Neural crest cell (in vitro differentiated cells): ENCODE results near the gene AGPS. TPM values are rescaled to one million over a fixed set of nuclear protein-coding genes. Genes with fewer than 3 reads are reported as not detected.
"Not testable (repeated sequence)": the region's sequence is repeated elsewhere in the genome, so short reads cannot be mapped to it uniquely, and the experiment has no call there.

Source experiments
- DNase-seq: peaks from one replicate; pipeline ENCODE4 v3.0.0; 2021; ENCODE audit warnings: low read depth, mixed read lengths, low spot score
- H3K27ac Mint-ChIP-seq: one replicate; pipeline ENCODE4 v1.8.0; 2021; ENCODE audit warnings: mild to moderate bottlenecking, mixed read lengths; ENCODE audit not compliant: unreplicated experiment
- H3K27me3 Mint-ChIP-seq: 2 replicates; pipeline ENCODE4 v1.8.0; 2021; ENCODE audit warnings: low read depth, mild to moderate bottlenecking, mixed read lengths
- H3K36me3 Mint-ChIP-seq: 2 replicates; pipeline ENCODE4 v1.8.0; 2021; ENCODE audit warnings: low read depth, mild to moderate bottlenecking, mixed read lengths
- H3K4me1 Mint-ChIP-seq: 2 replicates; pipeline ENCODE4 v1.8.0; 2021; ENCODE audit warnings: mixed read lengths
- H3K4me3 Mint-ChIP-seq: one replicate; pipeline ENCODE4 v1.8.0; 2021; ENCODE audit warnings: mild to moderate bottlenecking, mixed read lengths
- H3K9me3 Mint-ChIP-seq: 2 replicates; pipeline ENCODE4 v1.8.0; 2021; ENCODE audit warnings: mixed read lengths
- CTCF ChIP-seq: fragments of 200-600 bp; sonication (generic); conservative IDR thresholded peaks from 2 replicates; pipeline ENCODE4 v1.5.0; 2021; ENCODE audit warnings: antibody characterized with exemption, mild to moderate bottlenecking
- total RNA-seq: library from RNA; stranded (reverse); gene quantifications from 2 replicates; pipeline ENCODE4 v1.2.1, GENCODE V29; 2021

The AGPS gene
- total RNA-seq, 1 donor from 2014 or later: 51.5 TPM

DNA sequence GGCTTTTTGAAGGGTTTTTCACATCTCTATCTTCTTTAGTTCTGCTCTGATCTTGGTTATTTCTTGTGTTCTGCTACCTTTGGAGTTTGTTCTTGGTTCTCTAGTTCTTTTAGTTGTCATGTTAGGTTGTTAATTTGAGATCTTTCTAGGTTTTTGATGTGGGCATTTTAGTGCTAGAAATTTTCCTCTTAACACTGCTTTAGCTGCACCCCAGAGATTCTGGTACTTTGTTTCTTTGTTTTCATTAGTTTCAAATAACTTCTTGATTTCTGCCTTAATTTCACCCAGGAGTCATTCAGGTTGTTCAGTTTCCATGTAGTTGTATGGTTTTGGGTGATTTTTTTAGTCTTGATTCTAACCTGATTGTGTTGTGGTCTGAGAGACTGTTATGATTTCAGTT is 34.7 kb downstream of the AGPS start:
- DNase-seq: no peak
- Mint-ChIP-seq H3K36me3 (peaks cover 68% of the 10 kb centered on the region), H3K4me1 (peaks cover 4% of the 10 kb centered on the region), H3K27ac (no peak overlapping the region), H3K9me3 (peaks cover 31% of the 10 kb centered on the region), H3K4me3 (no peak overlapping the region), H3K27me3 (no peaks in the 10 kb centered on the region)
- no peak for TF ChIP-seq CTCF

DNA sequence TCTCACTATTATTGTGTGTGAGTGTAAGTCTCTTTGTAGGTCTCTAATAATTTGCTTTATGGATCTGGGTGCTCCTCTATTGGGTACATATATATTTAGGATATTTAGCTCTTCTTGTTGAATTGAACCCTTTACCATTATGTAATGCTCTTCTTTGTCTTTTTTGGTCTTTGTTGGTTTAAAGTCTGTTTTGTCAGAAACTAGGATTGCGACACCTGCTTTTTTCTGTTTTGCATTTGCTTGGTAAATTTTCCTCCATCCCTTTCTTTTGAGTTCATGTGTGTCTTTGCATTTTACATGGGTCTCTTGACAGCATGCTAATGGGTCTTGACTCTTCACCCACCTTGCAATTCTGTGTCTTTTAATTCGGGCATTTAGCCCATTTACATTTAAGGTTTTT is 35.4 kb downstream of the AGPS start:
- Mint-ChIP-seq H3K9me3 (peaks cover 35% of the 10 kb centered on the region), H3K36me3 (peaks cover 73% of the 10 kb centered on the region)
- H3K4me1 Mint-ChIP-seq, DNase-seq, H3K27me3 Mint-ChIP-seq, H3K27ac Mint-ChIP-seq, H3K4me3 Mint-ChIP-seq: not testable (repeated sequence)

DNA sequence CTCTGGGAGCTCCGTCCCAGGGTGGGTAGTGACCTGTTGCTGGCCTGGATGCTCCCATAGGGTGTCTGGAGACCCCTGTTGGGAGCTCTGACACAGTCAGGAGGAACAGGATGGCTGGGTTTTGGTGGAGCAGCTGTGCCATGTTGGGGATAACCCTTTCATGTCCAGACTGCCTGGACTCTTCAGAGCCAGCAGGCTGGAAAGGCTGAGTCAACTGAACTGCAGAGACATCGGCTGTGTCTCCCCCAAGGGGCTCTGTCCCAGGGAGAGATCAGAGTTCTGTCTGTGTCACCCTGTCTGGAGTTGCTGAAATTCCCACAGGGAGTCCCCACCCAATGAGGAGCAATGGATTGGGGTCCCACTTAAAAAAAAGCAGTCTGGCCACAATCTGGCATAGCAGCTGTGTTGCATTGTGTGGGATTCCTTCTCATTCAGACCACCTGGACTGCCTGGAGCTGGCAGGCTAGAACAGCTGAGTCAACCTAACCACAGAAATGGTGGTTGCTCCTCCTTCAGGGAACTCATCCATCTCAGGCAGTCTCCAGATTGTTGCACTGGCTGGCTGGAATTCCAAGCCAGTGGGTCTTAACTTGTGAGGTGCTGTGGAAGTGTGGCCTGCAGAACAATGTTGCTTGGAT is 37.2 kb downstream of the AGPS start:
- TF ChIP-seq CTCF: no peak
- DNase-seq: no peak
- peaks cover 42% of the 10 kb centered on the region for H3K9me3 Mint-ChIP-seq
- peaks cover 4% of the 10 kb centered on the region for H3K4me1 Mint-ChIP-seq
- no peak overlapping the region for H3K27ac Mint-ChIP-seq
- H3K36me3 Mint-ChIP-seq: peaks cover 76% of the 10 kb centered on the region
- H3K4me3 Mint-ChIP-seq: no peak overlapping the region
- no peaks in the 10 kb centered on the region for H3K27me3 Mint-ChIP-seq

GRCh38 chr2:177430411-177430810 is 37.8 kb downstream of the AGPS start:
- Mint-ChIP-seq H3K4me3 (no peak overlapping the region), H3K4me1 (peaks cover 4% of the 10 kb centered on the region), H3K9me3 (peaks cover 42% of the 10 kb centered on the region), H3K27ac (no peak overlapping the region), H3K27me3 (no peaks in the 10 kb centered on the region), H3K36me3 (peaks cover 77% of the 10 kb centered on the region)
- no peak for DNase-seq
- no peak for TF ChIP-seq CTCF

GRCh38 chr2:177431111-177431725 is 38.6 kb downstream of the AGPS start:
- H3K27ac Mint-ChIP-seq: not testable (repeated sequence)

DNA sequence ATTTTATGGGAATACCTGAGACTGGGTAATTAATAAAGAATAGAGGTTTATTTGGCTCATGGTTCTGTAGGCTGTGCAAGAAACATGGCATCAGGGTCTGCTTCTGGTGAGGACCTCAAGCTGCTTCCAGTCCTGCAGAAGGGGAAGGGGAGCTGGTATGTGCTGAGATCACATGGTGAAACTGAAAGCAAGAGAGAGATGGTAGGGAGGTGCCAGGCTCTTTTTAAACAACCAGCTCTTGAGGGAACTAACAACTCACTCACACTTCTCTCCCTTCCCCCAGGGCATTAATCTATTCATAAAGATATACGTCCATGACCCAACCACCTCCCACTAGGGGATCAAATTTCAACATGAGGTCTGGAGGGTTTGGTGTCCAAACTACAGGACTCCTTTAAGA is 40.1 kb downstream of the AGPS start:
- H3K36me3 Mint-ChIP-seq: peaks cover 63% of the 10 kb centered on the region
- H3K27ac Mint-ChIP-seq: no peak overlapping the region
- H3K27me3 Mint-ChIP-seq: no peaks in the 10 kb centered on the region
- no peak for TF ChIP-seq CTCF
- peaks cover 4% of the 10 kb centered on the region for H3K4me1 Mint-ChIP-seq
- DNase-seq: no peak
- peaks cover 28% of the 10 kb centered on the region for H3K9me3 Mint-ChIP-seq
- no peak overlapping the region for H3K4me3 Mint-ChIP-seq

More at GRCh38 chr2:177431111-177431725, 38.6 kb downstream of the AGPS start:
- DNase-seq, H3K27me3 Mint-ChIP-seq, H3K4me1 Mint-ChIP-seq, H3K4me3 Mint-ChIP-seq: not testable (repeated sequence)
- peaks cover 37% of the 10 kb centered on the region for H3K9me3 Mint-ChIP-seq
- H3K36me3 Mint-ChIP-seq: peaks cover 73% of the 10 kb centered on the region
